SHP77 (cell line): Measurements from ENCODE around the gene STIM2.

Experiments
- DNase-seq, 2 experiments: peaks; one replicate each; lab custom pipeline; 2025; lab: John Stamatoyannopoulos, UW

STIM2 gene

GRCh38 chr4:26953366-26953765 is 92.7 kb downstream of the STIM2 start:
- no peak for DNase-seq

- no peak for DNase-seq
These were observed 93.3 kb downstream of the STIM2 start for GRCh38 chr4:26953770-26954423.

GRCh38 chr4:26955241-26955640 is 94.6 kb downstream of the STIM2 start:
- DNase-seq = no peak

GRCh38 chr4:26958925-26959653 is 98.4 kb downstream of the STIM2 start:
- DNase-seq = no peak

- no peak for DNase-seq
These were observed 99.0 kb downstream of the STIM2 start for GRCh38 chr4:26959654-26960047.

GRCh38 chr4:26962720-26963119 is 102.1 kb downstream of the STIM2 start:
- no peak for DNase-seq

- DNase-seq = no peak
These were observed 103.9 kb downstream of the STIM2 start for GRCh38 chr4:26964512-26964911.

- no peak for DNase-seq
These were observed 104.4 kb downstream of the STIM2 start for GRCh38 chr4:26964994-26965393.

GRCh38 chr4:26975464-26976181 is 115.0 kb downstream of the STIM2 start:
- peak; percentile 2 to 39 for DNase-seq

GRCh38 chr4:26978387-26979053 is 117.9 kb downstream of the STIM2 start:
- no peak for DNase-seq

GRCh38 chr4:26984896-26985295 is 124.3 kb downstream of the STIM2 start:
- no peak for DNase-seq

GRCh38 chr4:26985873-26986272 is 125.2 kb downstream of the STIM2 start:
- no peak for DNase-seq

- DNase-seq = no peak
These were observed 126.5 kb downstream of the STIM2 start for GRCh38 chr4:26987191-26987590.

GRCh38 chr4:26991057-26991456 is 130.4 kb downstream of the STIM2 start:
- no peak for DNase-seq

- no peak for DNase-seq
These were observed 132.2 kb downstream of the STIM2 start for GRCh38 chr4:26992657-26993361.

- DNase-seq = no peak
These were observed 132.9 kb downstream of the STIM2 start for GRCh38 chr4:26993539-26993938.

GRCh38 chr4:26993967-26994366 is 133.3 kb downstream of the STIM2 start:
- DNase-seq = no peak

GRCh38 chr4:26995316-26995715 is 134.7 kb downstream of the STIM2 start:
- DNase-seq = no peak

GRCh38 chr4:26996745-26997144 is 136.1 kb downstream of the STIM2 start:
- no peak for DNase-seq

GRCh38 chr4:26999689-27000088 is 139.0 kb downstream of the STIM2 start:
- DNase-seq = no peak

- DNase-seq = no peak
These were observed 139.5 kb downstream of the STIM2 start for GRCh38 chr4:27000122-27000521.

GRCh38 chr4:27000820-27001219 is 140.2 kb downstream of the STIM2 start:
- peak; percentile 1 to 2 for DNase-seq
